Activated T-cell treated with anti-CD3 and anti-CD28 coated beads, Interleukin-2, amount 50 U/mL, for 24 hours (primary cell): ENCODE measurements around the gene PCSK5.
"Not testable (repeated sequence)": the region's sequence is repeated elsewhere in the genome, so short reads cannot be mapped to it uniquely, and the experiment has no call there.

ENCODE experiments used
- DNase-seq: peaks from one replicate; pipeline ENCODE4 v3.0.0-alpha.2; 2020
- H3K27ac Mint-ChIP-seq: 2 replicates; pipeline ENCODE4 v1.8.0; 2020; ENCODE audit warnings: mild to moderate bottlenecking, mixed read lengths
- H3K27me3 Mint-ChIP-seq: 2 replicates; pipeline ENCODE4 v1.8.0; 2020; ENCODE audit warnings: mixed read lengths
- H3K36me3 Mint-ChIP-seq: 2 replicates; pipeline ENCODE4 v1.8.0; 2020; ENCODE audit warnings: low read depth, mixed read lengths
- H3K4me1 Mint-ChIP-seq: 2 replicates; pipeline ENCODE4 v1.8.0; 2020; ENCODE audit warnings: low read depth, mixed read lengths
- H3K4me3 Mint-ChIP-seq: 2 replicates; pipeline ENCODE4 v1.8.0; 2020; ENCODE audit warnings: mild to moderate bottlenecking, moderate library complexity, mixed read lengths
- H3K9me3 Mint-ChIP-seq: 2 replicates; pipeline ENCODE4 v1.8.0; 2020; ENCODE audit warnings: mixed read lengths

PCSK5 gene

GRCh38 chr9:76292658-76293057, 402.2 kb downstream of the PCSK5 start:
- no peak overlapping the region for H3K27ac Mint-ChIP-seq
- no peak for DNase-seq
- no peaks in the 10 kb centered on the region for H3K27me3 Mint-ChIP-seq
- no peaks in the 10 kb centered on the region for H3K9me3 Mint-ChIP-seq
- peaks cover 4% of the 10 kb centered on the region for H3K4me1 Mint-ChIP-seq
- H3K36me3 Mint-ChIP-seq: no peaks in the 10 kb centered on the region
- no peak overlapping the region for H3K4me3 Mint-ChIP-seq

DNA sequence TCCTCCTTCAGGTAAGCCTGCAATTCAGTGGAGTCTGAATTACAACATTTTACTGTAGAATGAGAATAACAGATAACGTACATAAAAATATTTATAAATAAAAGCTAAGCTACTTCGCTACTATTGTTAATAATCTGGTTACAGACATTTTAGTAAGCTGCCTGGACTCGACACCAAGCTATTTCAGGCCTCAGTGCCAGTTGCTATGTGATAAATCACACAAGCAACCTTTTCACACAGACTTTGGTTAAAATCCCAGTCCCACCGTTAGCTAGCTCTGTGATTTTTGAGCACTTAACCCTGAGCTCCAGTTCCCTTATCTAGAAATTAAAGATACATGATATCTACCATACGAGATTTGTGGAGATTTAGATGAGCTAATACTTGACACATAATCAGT, 403.8 kb downstream of the PCSK5 start:
- no peaks in the 10 kb centered on the region for H3K9me3 Mint-ChIP-seq
- no peak overlapping the region for H3K4me3 Mint-ChIP-seq
- DNase-seq: no peak
- H3K4me1 Mint-ChIP-seq: peaks cover 5% of the 10 kb centered on the region
- no peaks in the 10 kb centered on the region for H3K27me3 Mint-ChIP-seq
- H3K36me3 Mint-ChIP-seq: no peaks in the 10 kb centered on the region
- no peak overlapping the region for H3K27ac Mint-ChIP-seq

DNA sequence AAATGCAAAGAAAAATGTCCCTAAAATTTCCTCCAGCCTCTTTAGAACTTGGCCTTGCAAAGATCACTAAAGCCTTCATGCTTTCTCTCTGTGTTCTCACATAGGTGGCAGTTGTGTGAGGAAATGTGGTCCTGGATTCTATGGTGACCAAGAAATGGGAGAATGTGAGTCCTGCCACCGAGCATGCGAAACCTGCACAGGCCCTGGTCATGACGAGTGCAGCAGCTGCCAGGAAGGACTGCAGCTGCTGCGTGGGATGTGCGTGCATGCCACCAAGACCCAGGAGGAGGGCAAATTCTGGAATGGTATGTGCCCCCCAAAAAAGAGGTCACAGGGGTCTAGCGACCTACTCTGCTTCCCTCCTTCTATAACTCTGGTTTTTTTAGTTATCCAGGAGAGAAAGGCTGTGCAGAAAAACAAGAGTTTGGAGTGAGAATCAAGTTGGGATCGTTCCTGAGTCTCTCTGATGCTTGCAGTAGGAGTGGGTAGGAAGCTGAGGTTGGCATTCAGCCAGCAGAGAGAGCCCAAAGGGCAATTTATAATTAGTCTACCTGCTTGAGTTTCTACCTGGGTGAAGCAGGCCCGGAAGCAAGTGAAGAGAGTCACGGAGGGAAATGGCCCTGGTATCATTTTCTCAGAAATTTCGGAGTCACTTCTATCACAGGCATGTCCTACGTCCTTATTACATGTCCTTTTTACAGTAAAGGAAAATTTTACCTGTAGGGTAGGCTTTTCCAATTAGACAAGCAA, 406.3 kb downstream of the PCSK5 start:
- no peaks in the 10 kb centered on the region for H3K9me3 Mint-ChIP-seq
- no peak overlapping the region for H3K27ac Mint-ChIP-seq
- H3K4me3 Mint-ChIP-seq: no peak overlapping the region
- no peaks in the 10 kb centered on the region for H3K36me3 Mint-ChIP-seq
- H3K4me1 Mint-ChIP-seq: peaks cover 5% of the 10 kb centered on the region
- no peak for DNase-seq
- no peaks in the 10 kb centered on the region for H3K27me3 Mint-ChIP-seq

GRCh38 chr9:76297721-76298239, 407.3 kb downstream of the PCSK5 start:
- Mint-ChIP-seq H3K9me3 (no peaks in the 10 kb centered on the region), H3K4me3 (no peak overlapping the region), H3K4me1 (peaks cover 5% of the 10 kb centered on the region), H3K27me3 (no peaks in the 10 kb centered on the region), H3K27ac (no peak overlapping the region), H3K36me3 (no peaks in the 10 kb centered on the region)
- no peak for DNase-seq

GRCh38 chr9:76298521-76299144, 408.2 kb downstream of the PCSK5 start:
- Mint-ChIP-seq H3K27ac (no peak overlapping the region), H3K4me1 (peaks cover 5% of the 10 kb centered on the region), H3K36me3 (no peaks in the 10 kb centered on the region), H3K27me3 (no peaks in the 10 kb centered on the region), H3K4me3 (no peak overlapping the region), H3K9me3 (no peaks in the 10 kb centered on the region)
- no peak for DNase-seq

- no peaks in the 10 kb centered on the region for H3K36me3 Mint-ChIP-seq
- no peaks in the 10 kb centered on the region for H3K9me3 Mint-ChIP-seq
- DNase-seq: no peak
- no peak overlapping the region for H3K27ac Mint-ChIP-seq
- H3K4me3 Mint-ChIP-seq: no peak overlapping the region
- peaks cover 6% of the 10 kb centered on the region for H3K27me3 Mint-ChIP-seq
- H3K4me1 Mint-ChIP-seq: peaks cover 2% of the 10 kb centered on the region
Observed at GRCh38 chr9:76302543-76302942, 412.1 kb downstream of the PCSK5 start.

GRCh38 chr9:76302947-76303550, 412.6 kb downstream of the PCSK5 start:
- Mint-ChIP-seq H3K4me3 (no peak overlapping the region), H3K27me3 (peaks cover 11% of the 10 kb centered on the region), H3K27ac (no peak overlapping the region), H3K4me1 (no peaks in the 10 kb centered on the region), H3K9me3 (no peaks in the 10 kb centered on the region), H3K36me3 (no peaks in the 10 kb centered on the region)
- DNase-seq: no peak

DNA sequence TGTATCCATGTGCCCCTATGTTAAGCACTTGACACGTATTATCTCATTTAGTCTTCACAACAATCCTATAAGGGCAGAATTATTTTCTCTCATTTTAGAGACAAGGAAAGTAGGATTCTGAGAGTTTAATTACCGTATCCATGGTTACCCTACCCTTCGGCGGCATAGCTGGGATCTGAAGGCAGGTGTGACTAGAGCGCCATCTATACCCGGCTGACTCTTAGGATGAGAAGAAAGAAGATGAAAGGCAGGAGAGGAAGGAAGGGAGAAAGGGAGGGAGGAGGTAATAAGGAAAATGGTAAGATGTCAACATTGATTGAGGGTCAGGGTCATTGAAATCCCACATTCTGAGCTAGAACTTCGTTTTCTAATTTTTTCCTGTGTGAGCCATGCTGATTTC, 416.6 kb downstream of the PCSK5 start:
- not testable (repeated sequence) for H3K9me3 Mint-ChIP-seq, H3K4me3 Mint-ChIP-seq, H3K27ac Mint-ChIP-seq, DNase-seq, H3K36me3 Mint-ChIP-seq, H3K4me1 Mint-ChIP-seq
- H3K27me3 Mint-ChIP-seq: peaks cover 28% of the 10 kb centered on the region

GRCh38 chr9:76310577-76310976, 420.1 kb downstream of the PCSK5 start:
- H3K27ac Mint-ChIP-seq: no peak overlapping the region
- H3K4me1 Mint-ChIP-seq: no peaks in the 10 kb centered on the region
- DNase-seq: no peak
- no peaks in the 10 kb centered on the region for H3K36me3 Mint-ChIP-seq
- H3K9me3 Mint-ChIP-seq: no peaks in the 10 kb centered on the region
- H3K4me3 Mint-ChIP-seq: no peak overlapping the region
- H3K27me3 Mint-ChIP-seq: peaks cover 28% of the 10 kb centered on the region

DNA sequence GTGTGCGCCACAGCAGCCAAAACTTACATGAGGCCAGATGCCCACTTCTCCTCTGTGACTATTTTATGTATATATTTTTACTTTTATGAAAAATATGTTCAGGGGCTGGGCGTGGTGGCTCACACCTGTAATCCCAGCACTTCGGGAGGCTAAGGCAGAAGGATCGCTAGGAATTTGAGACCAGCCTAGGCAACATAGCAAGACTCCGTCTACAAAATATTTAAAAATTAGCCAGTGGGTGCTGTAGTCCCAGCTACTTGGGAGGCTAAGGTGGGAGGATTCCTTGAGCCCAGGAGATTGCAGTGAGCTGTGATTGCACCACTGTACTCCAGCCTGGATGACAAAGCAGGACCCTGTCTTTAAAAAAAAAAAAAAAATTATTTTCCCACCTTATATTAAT, 420.5 kb downstream of the PCSK5 start:
- DNase-seq: no peak
- peaks cover 28% of the 10 kb centered on the region for H3K27me3 Mint-ChIP-seq

GRCh38 chr9:76311537-76311936, 421.1 kb downstream of the PCSK5 start:
- no peaks in the 10 kb centered on the region for H3K36me3 Mint-ChIP-seq
- no peaks in the 10 kb centered on the region for H3K4me1 Mint-ChIP-seq
- no peak overlapping the region for H3K4me3 Mint-ChIP-seq
- no peaks in the 10 kb centered on the region for H3K9me3 Mint-ChIP-seq
- no peak overlapping the region for H3K27ac Mint-ChIP-seq
- peaks cover 28% of the 10 kb centered on the region for H3K27me3 Mint-ChIP-seq
- DNase-seq: no peak

More for the DNA sequence above, 420.5 kb downstream of the PCSK5 start:
- Mint-ChIP-seq H3K4me1 (no peaks in the 10 kb centered on the region), H3K9me3 (no peaks in the 10 kb centered on the region), H3K4me3 (no peak overlapping the region), H3K36me3 (no peaks in the 10 kb centered on the region), H3K27ac (no peak overlapping the region)

GRCh38 chr9:76313771-76314170, 423.3 kb downstream of the PCSK5 start:
- H3K27me3 Mint-ChIP-seq: peaks cover 10% of the 10 kb centered on the region
- no peak overlapping the region for H3K27ac Mint-ChIP-seq
- H3K4me3 Mint-ChIP-seq: no peak overlapping the region
- DNase-seq: no peak
- no peaks in the 10 kb centered on the region for H3K36me3 Mint-ChIP-seq
- no peaks in the 10 kb centered on the region for H3K4me1 Mint-ChIP-seq
- H3K9me3 Mint-ChIP-seq: no peaks in the 10 kb centered on the region

DNA sequence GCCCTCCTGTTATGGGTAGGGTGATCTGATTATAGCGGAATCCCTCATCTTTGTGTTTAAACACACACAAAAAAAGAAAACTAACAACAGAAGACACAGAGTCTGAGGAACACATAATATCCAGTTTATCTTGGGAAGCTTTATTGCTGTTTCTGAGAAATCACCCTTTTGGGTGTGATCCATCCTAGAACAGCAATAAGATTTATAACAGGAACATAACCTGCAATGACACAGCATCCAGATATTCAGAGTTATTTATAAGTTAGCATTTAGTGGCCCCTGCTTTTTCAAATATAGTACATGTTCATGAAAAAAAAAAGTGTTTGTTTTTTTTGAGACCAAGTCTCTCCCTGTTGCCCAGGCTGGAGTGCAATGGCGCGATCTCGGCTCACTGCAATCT, 423.8 kb downstream of the PCSK5 start:
- DNase-seq: no peak
- Mint-ChIP-seq H3K9me3 (no peaks in the 10 kb centered on the region), H3K4me1 (no peaks in the 10 kb centered on the region), H3K27me3 (peaks cover 5% of the 10 kb centered on the region), H3K4me3 (no peak overlapping the region), H3K27ac (no peak overlapping the region), H3K36me3 (no peaks in the 10 kb centered on the region)

- no peaks in the 10 kb centered on the region for H3K9me3 Mint-ChIP-seq
- no peak for DNase-seq
- no peak overlapping the region for H3K27ac Mint-ChIP-seq
- H3K4me3 Mint-ChIP-seq: no peak overlapping the region
- no peaks in the 10 kb centered on the region for H3K27me3 Mint-ChIP-seq
- no peaks in the 10 kb centered on the region for H3K4me1 Mint-ChIP-seq
- no peaks in the 10 kb centered on the region for H3K36me3 Mint-ChIP-seq
Observed at GRCh38 chr9:76316069-76316468, 425.6 kb downstream of the PCSK5 start.

DNA sequence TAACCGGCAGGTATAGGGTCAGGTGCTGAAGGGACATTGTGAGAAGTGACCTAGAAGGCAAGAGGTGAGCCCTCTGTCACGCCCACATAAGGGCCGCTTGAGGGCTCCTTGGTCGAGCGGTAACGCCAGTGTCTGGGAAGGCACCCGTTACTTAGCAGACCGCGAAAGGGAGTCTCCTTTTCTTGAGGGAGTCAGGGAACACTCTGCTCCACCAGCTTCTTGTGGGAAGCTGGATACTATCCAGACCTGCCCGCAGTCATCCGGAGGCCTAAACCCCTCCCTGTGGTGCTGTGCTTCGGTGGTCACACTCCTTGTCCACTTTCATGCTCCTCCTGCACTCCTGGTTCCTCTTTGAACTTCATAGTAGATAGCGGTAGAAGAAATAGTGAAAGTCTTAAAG, 429.0 kb downstream of the PCSK5 start:
- H3K27me3 Mint-ChIP-seq, H3K27ac Mint-ChIP-seq, DNase-seq, H3K9me3 Mint-ChIP-seq, H3K4me1 Mint-ChIP-seq, H3K4me3 Mint-ChIP-seq, H3K36me3 Mint-ChIP-seq: not testable (repeated sequence)
